ENCODE data around the gene SEC31B. TPM values are rescaled to one million over a fixed set of nuclear protein-coding genes. Genes with fewer than 3 reads are reported as not detected.

SEC31B gene
- polyA plus RNA-seq, 1 donor from 2014 or later: 17.1 TPM

GRCh38 chr10:100446130-100446761 is 73.4 kb downstream of the SEC31B start:
- no peak overlapping the region for H3K4me2 ChIP-seq (ENCODE audit: low read length)
- H3K79me2 ChIP-seq (replicated peaks; ENCODE audit: insufficient read depth, low read length): no peaks in the 10 kb centered on the region
- H3K9me2 ChIP-seq (ENCODE audit: insufficient read depth, low read length): no peaks in the 10 kb centered on the region
- TF ChIP-seq MXI1 (conservative IDR thresholded peaks at IDR 0.05; ENCODE audit: poor library complexity, severe bottlenecking): no peak
- TF ChIP-seq RAD21 (conservative IDR thresholded peaks at IDR 0.05): no peak
- TF ChIP-seq EP300 (conservative IDR thresholded peaks at IDR 0.05; ENCODE audit: poor library complexity, severe bottlenecking): no peak
- no peak for TF ChIP-seq SMC3 (conservative IDR thresholded peaks at IDR 0.05; ENCODE audit: poor library complexity)
- no peak for TF ChIP-seq TAF1 (IDR thresholded peaks at IDR 0.05; ENCODE audit: low read depth)
- TF ChIP-seq, protein P1, sequence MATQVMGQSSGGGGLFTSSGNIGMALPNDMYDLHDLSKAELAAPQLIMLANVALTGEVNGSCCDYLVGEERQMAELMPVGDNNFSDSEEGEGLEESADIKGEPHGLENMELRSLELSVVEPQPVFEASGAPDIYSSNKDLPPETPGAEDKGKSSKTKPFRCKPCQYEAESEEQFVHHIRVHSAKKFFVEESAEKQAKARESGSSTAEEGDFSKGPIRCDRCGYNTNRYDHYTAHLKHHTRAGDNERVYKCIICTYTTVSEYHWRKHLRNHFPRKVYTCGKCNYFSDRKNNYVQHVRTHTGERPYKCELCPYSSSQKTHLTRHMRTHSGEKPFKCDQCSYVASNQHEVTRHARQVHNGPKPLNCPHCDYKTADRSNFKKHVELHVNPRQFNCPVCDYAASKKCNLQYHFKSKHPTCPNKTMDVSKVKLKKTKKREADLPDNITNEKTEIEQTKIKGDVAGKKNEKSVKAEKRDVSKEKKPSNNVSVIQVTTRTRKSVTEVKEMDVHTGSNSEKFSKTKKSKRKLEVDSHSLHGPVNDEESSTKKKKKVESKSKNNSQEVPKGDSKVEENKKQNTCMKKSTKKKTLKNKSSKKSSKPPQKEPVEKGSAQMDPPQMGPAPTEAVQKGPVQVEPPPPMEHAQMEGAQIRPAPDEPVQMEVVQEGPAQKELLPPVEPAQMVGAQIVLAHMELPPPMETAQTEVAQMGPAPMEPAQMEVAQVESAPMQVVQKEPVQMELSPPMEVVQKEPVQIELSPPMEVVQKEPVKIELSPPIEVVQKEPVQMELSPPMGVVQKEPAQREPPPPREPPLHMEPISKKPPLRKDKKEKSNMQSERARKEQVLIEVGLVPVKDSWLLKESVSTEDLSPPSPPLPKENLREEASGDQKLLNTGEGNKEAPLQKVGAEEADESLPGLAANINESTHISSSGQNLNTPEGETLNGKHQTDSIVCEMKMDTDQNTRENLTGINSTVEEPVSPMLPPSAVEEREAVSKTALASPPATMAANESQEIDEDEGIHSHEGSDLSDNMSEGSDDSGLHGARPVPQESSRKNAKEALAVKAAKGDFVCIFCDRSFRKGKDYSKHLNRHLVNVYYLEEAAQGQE (IDR thresholded peaks at IDR 0.05; ENCODE audit: borderline replicate concordance): no peak
- no peak for TF ChIP-seq EZH2 (IDR thresholded peaks at IDR 0.05; ENCODE audit: borderline replicate concordance, insufficient read depth, low read length, poor library complexity, severe bottlenecking)
- no peak overlapping the region for H3K27ac ChIP-seq (ENCODE audit: low read length)
- no peaks in the 10 kb centered on the region for H3K36me3 ChIP-seq (ENCODE audit: insufficient read depth, low read length)
- H2AFZ ChIP-seq (ENCODE audit: low read depth, low read length): no peak overlapping the region
- H3K27me3 ChIP-seq (ENCODE audit: insufficient read depth, low read depth, low read length): no peaks in the 10 kb centered on the region
- no peak overlapping the region for H3K9ac ChIP-seq (ENCODE audit: low read length)
- no peaks in the 10 kb centered on the region for H3K9me3 ChIP-seq (ENCODE audit: low read length)
- H3F3A ChIP-seq (ENCODE audit: insufficient read depth, low read length, poor library complexity, severe bottlenecking): no peaks in the 10 kb centered on the region
- no peak overlapping the region for H3K4me3 ChIP-seq (ENCODE audit: low read length)
- H4K20me1 ChIP-seq (ENCODE audit: insufficient read depth): no peaks in the 10 kb centered on the region

DNA sequence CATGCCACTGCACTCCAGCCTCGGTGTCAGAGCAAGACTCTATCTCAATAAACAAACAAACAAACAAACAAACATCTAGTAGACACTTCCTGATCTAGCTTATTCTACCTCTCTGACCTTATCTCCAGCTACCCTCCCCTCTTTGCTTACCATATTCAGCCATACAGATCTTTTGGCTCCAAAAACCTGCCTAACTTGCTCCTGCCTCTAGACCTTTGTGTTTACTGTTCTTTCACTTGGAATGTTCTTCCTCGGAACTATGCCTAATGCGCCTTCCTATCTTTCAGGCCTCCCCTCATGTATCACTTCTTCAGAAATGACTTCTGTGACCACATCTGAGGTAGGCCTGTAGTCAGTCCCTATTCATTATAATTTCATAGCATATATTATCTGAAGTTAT is 77.1 kb downstream of the SEC31B start:
- Histone ChIP-seq H3K4me2 (ENCODE audit: low read length) (no peak overlapping the region), H3K79me2 (replicated peaks; ENCODE audit: insufficient read depth, low read length) (no peaks in the 10 kb centered on the region), H3K4me3 (ENCODE audit: low read length) (no peak overlapping the region), H4K20me1 (ENCODE audit: insufficient read depth) (no peaks in the 10 kb centered on the region), H2AFZ (ENCODE audit: low read depth, low read length) (no peak overlapping the region), H3K27ac (ENCODE audit: low read length) (no peak overlapping the region), H3K9me2 (ENCODE audit: insufficient read depth, low read length) (no peaks in the 10 kb centered on the region), H3K9me3 (ENCODE audit: low read length) (no peaks in the 10 kb centered on the region), H3K27me3 (ENCODE audit: insufficient read depth, low read depth, low read length) (no peaks in the 10 kb centered on the region), H3F3A (ENCODE audit: insufficient read depth, low read length, poor library complexity, severe bottlenecking) (no peaks in the 10 kb centered on the region), H3K36me3 (ENCODE audit: insufficient read depth, low read length) (no peaks in the 10 kb centered on the region), H3K9ac (ENCODE audit: low read length) (no peak overlapping the region)
- TF ChIP-seq CTCF (IDR thresholded peaks at IDR 0.05; ENCODE audit: poor library complexity, severe bottlenecking) (no peak), EZH2 (IDR thresholded peaks at IDR 0.05; ENCODE audit: borderline replicate concordance, insufficient read depth, low read length, poor library complexity, severe bottlenecking) (no peak), POLR2AphosphoS5 (IDR thresholded peaks at IDR 0.05) (no peak), SMC3 (conservative IDR thresholded peaks at IDR 0.05; ENCODE audit: poor library complexity) (no peak), MXI1 (conservative IDR thresholded peaks at IDR 0.05; ENCODE audit: poor library complexity, severe bottlenecking) (no peak), RAD21 (conservative IDR thresholded peaks at IDR 0.05) (no peak), TAF1 (IDR thresholded peaks at IDR 0.05; ENCODE audit: low read depth) (no peak)
- TF ChIP-seq, protein P1 (IDR thresholded peaks at IDR 0.05; ENCODE audit: borderline replicate concordance): no peak
